Activated CD4-positive, alpha-beta T cell treated with anti-CD3 and anti-CD28 coated beads for 48 hours (primary cell): ENCODE measurements around the gene KCNF1.
A peak's percentile ranks its signal among the peaks of the same experiment; 100 is the strongest.

Source experiments
- DNase-seq: peaks from one replicate; pipeline ENCODE4 v3.0.0-alpha.2; 2020

The KCNF1 gene

GRCh38 chr2:10921525-10921924 lies 9.8 kb downstream of the KCNF1 start:
- no peak for DNase-seq

GRCh38 chr2:10922307-10923007 lies 10.7 kb downstream of the KCNF1 start:
- no peak for DNase-seq

GRCh38 chr2:10923008-10923375 lies 11.3 kb downstream of the KCNF1 start:
- no peak for DNase-seq

- DNase-seq, result no peak
These were observed 12.2 kb downstream of the KCNF1 start for GRCh38 chr2:10923965-10924364.

- DNase-seq, result no peak
These were observed 12.7 kb downstream of the KCNF1 start for GRCh38 chr2:10924441-10924840.

- no peak for DNase-seq
These were observed 13.1 kb downstream of the KCNF1 start for GRCh38 chr2:10924859-10925258.

- no peak for DNase-seq
These were observed 14.6 kb downstream of the KCNF1 start for GRCh38 chr2:10926191-10926820.

- no peak for DNase-seq
These were observed 19.2 kb downstream of the KCNF1 start for GRCh38 chr2:10930721-10931516.

GRCh38 chr2:10931710-10932255 lies 20.0 kb downstream of the KCNF1 start:
- no peak for DNase-seq

GRCh38 chr2:10932345-10933151 lies 20.8 kb downstream of the KCNF1 start:
- DNase-seq, result no peak

- no peak for DNase-seq
These were observed 22.0 kb downstream of the KCNF1 start for GRCh38 chr2:10933700-10934225.

GRCh38 chr2:10934308-10934978 lies 22.7 kb downstream of the KCNF1 start:
- DNase-seq, result no peak

- DNase-seq, result no peak
These were observed 23.2 kb downstream of the KCNF1 start for GRCh38 chr2:10934979-10935350.

- no peak for DNase-seq
These were observed 23.7 kb downstream of the KCNF1 start for GRCh38 chr2:10935366-10935918.

- peak; percentile 11 for DNase-seq
These were observed 24.5 kb downstream of the KCNF1 start for GRCh38 chr2:10935953-10936942.

GRCh38 chr2:10939058-10939457 lies 27.3 kb downstream of the KCNF1 start:
- no peak for DNase-seq

- no peak for DNase-seq
These were observed 28.9 kb downstream of the KCNF1 start for GRCh38 chr2:10940596-10940995.

- no peak for DNase-seq
These were observed 29.6 kb downstream of the KCNF1 start for GRCh38 chr2:10941383-10941782.

- DNase-seq, result no peak
These were observed 33.1 kb downstream of the KCNF1 start for GRCh38 chr2:10944799-10945198.

- no peak for DNase-seq
These were observed 34.7 kb downstream of the KCNF1 start for GRCh38 chr2:10946394-10946793.
